Stomach (tissue), 9 donors: ENCODE measurements around the gene SMIM1. TPM values are rescaled to one million over a fixed set of nuclear protein-coding genes. Genes with fewer than 3 reads are reported as not detected.

Experiments
- DNase-seq, 2 donors: peaks; one replicate each; pipeline versions ENCODE4 v3.0.0 to v3.0.0-alpha.2; 2013 to 2019
- H3K27ac ChIP-seq, 5 donors: fragments of 200-600 bp in 4 of 5; sonication (generic) in 4 of 5; one replicate each; pipeline ENCODE4 v1.5.1; 2013 to 2019; ENCODE audit warnings: mild to moderate bottlenecking in 1 of 5, moderate library complexity in 1 of 5
- H3K27me3 ChIP-seq, 3 donors: fragments of 200-600 bp; sonication (generic); one replicate each; pipeline ENCODE4 v1.5.1; 2017 to 2019; ENCODE audit warnings: mixed run types in 1 of 3
- H3K36me3 ChIP-seq, 4 donors: fragments of 200-600 bp; sonication (generic); 1 replicate in 3 of 4; 2 replicates in 1 of 4; pipeline ENCODE4 v1.5.1; 2016 to 2019
- H3K4me1 ChIP-seq, 4 donors: fragments of 200-600 bp; sonication (generic); one replicate each; pipeline ENCODE4 v1.5.1; 2016 to 2019
- H3K4me3 ChIP-seq, 4 donors: fragments of 200-600 bp; sonication (generic) in 3 of 4; one replicate each; pipeline ENCODE4 v1.5.1; 2016 to 2019; ENCODE audit warnings: mild to moderate bottlenecking in 1 of 4
- H3K9me3 ChIP-seq, 4 donors: fragments of 200-600 bp; sonication (generic); one replicate each; pipeline ENCODE4 v1.5.1; 2016 to 2019
- EP300 ChIP-seq: sonication (generic); formaldehyde crosslinking; IDR thresholded peaks from one replicate; pipeline ENCODE4 v1.6.1; 2017; ENCODE audit warnings: antibody characterized with exemption
- POLR2A ChIP-seq, 4 donors: fragments of 450-650 bp; IDR thresholded peaks; one replicate each; pipeline ENCODE4 v1.6.1; 2016; ENCODE audit warnings: antibody characterized with exemption in 4 of 4, control low read depth in 2 of 4, mild to moderate bottlenecking in 1 of 4, moderate library complexity in 1 of 4
- POLR2AphosphoS5 ChIP-seq, 3 donors: sonication (generic); formaldehyde crosslinking; IDR thresholded peaks; one replicate each; pipeline ENCODE4 v1.6.1; 2016; ENCODE audit warnings: antibody characterized with exemption in 3 of 3
- WGBS, 5 donors: extraction: QIAGEN DNeasy Blood & Tissue Kit in 3 of 5; methylation state at CpG; one replicate each; pipeline versions ENCODE4 v1.1.5 to v1.1.7; 2013 to 2018; 5-methylcytosine and 5-hydroxymethylcytosine counted together
- intact Hi-C: fragments of 100-400 bp; cut with DNase I; formaldehyde crosslinking; loops from one replicate; pipeline ENCODE4 v1.15.1; 2023; ENCODE audit warnings: low total_unique reads
- polyA plus RNA-seq, 3 donors: library from polyadenylated mRNA; stranded (reverse); fragments of 200-250 nt; gene quantifications; one replicate each; pipeline ENCODE4 v1.2.3, GENCODE V29; 2013
- total RNA-seq, 5 donors: library from RNA; depleted of rRNA; stranded (reverse); fragments of >200 nt; gene quantifications; one replicate each; pipeline versions ENCODE4 v1.1.0 to v1.2.3, GENCODE V29; 2014 to 2016
- TF ChIP-seq, protein P1 (sequence below), 7 experiments: fragments of 450-650 bp in 4 of 7; fragments of 200-600 bp in 3 of 7; sonication (generic) in 3 of 7; IDR thresholded peaks; one replicate each; pipeline ENCODE4 v1.5.1; 2016 to 2019; ENCODE audit warnings: antibody characterized with exemption in 7 of 7, control low read depth in 2 of 7, mild to moderate bottlenecking in 1 of 7
- donor health status: healthy with polysubstance abuse.
- donor health status: Bipolar disorder and iron deficiency.
- donor health status: healthy.

SMIM1 gene
- total and polyA plus RNA-seq, 8 donors, result 7.3 to 26.5 (median 12.5) TPM; not detected in 5

DNA sequence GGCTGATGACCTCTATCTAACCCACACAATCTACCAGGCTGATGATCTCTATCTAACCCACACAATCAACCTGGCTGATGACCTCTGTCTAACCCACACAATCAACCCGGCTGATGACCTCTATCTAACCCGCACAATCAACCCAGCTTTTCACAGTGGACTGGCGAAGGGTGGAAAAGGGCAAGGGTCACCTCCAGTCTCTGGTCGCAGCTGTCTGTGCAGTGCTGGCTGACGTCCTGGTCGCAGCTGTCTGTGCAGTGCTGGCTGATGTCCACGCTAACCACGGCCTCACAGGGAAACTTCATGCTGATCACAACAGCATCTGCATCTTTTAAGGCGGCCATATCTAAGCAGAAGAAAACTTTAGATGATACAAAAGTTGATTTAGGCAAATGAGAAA is 32.5 kb upstream of the SMIM1 start:
- TF ChIP-seq POLR2AphosphoS5 (IDR thresholded peaks at IDR 0.05) (no peak), POLR2A (IDR thresholded peaks at IDR 0.05) (no peak), EP300 (no peak)
- TF ChIP-seq, protein P1, sequence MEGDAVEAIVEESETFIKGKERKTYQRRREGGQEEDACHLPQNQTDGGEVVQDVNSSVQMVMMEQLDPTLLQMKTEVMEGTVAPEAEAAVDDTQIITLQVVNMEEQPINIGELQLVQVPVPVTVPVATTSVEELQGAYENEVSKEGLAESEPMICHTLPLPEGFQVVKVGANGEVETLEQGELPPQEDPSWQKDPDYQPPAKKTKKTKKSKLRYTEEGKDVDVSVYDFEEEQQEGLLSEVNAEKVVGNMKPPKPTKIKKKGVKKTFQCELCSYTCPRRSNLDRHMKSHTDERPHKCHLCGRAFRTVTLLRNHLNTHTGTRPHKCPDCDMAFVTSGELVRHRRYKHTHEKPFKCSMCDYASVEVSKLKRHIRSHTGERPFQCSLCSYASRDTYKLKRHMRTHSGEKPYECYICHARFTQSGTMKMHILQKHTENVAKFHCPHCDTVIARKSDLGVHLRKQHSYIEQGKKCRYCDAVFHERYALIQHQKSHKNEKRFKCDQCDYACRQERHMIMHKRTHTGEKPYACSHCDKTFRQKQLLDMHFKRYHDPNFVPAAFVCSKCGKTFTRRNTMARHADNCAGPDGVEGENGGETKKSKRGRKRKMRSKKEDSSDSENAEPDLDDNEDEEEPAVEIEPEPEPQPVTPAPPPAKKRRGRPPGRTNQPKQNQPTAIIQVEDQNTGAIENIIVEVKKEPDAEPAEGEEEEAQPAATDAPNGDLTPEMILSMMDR (IDR thresholded peaks at IDR 0.05), result no peak
- intact Hi-C loops, result no loop called here
- Histone ChIP-seq H3K27me3 (no peaks in the 10 kb centered on the region), H3K36me3 (peaks cover 33 to 100% (median 80%) of the 10 kb centered on the region in 4 donors), H3K27ac (no peak overlapping the region), H3K9me3 (no peaks in the 10 kb centered on the region), H3K4me3 (no peak overlapping the region), H3K4me1 (peaks cover 0 to 16% (median 3%) of the 10 kb centered on the region in 4 donors)
- WGBS, 5 donors, result 67 to 83% (median 78%) methylated on average over 7 to 9 of the region's 9 CpGs
- DNase-seq, result no peak

DNA sequence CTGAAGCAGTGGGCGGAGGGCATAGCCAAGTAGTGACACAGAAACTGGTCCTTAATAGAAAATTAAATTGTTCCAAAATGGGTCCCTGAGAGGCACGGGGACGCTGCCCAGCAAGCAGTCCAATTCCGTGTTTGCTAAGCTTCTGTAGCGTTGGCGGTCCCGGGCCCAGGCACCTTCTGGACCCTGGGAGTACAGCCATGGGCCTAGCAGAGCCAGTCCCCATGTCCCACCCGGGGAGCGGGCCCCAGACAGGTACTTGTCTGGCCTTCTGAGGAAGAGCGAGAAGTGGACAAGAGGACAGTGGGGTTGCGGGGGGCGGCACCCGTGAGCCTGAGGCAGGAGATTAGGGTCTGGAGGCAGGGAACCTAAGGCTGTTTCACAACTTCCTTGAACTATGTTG is 31.8 kb upstream of the SMIM1 start:
- Histone ChIP-seq H3K9me3 (no peaks in the 10 kb centered on the region), H3K4me3 (no peak overlapping the region), H3K27me3 (no peaks in the 10 kb centered on the region), H3K36me3 (peaks cover 33 to 95% (median 73%) of the 10 kb centered on the region in 4 donors), H3K27ac (no peak overlapping the region), H3K4me1 (peaks cover 2 to 23% (median 10%) of the 10 kb centered on the region in 4 donors)
- DNase-seq, result no peak
- 93 to 97% (median 96%) methylated on average over 13 of the region's 13 CpGs for WGBS, 5 donors
- TF ChIP-seq EP300 (no peak), POLR2AphosphoS5 (IDR thresholded peaks at IDR 0.05) (no peak), POLR2A (IDR thresholded peaks at IDR 0.05) (no peak)
- TF ChIP-seq, protein P1 (IDR thresholded peaks at IDR 0.05), result no peak
- intact Hi-C loops, result no loop called here

DNA sequence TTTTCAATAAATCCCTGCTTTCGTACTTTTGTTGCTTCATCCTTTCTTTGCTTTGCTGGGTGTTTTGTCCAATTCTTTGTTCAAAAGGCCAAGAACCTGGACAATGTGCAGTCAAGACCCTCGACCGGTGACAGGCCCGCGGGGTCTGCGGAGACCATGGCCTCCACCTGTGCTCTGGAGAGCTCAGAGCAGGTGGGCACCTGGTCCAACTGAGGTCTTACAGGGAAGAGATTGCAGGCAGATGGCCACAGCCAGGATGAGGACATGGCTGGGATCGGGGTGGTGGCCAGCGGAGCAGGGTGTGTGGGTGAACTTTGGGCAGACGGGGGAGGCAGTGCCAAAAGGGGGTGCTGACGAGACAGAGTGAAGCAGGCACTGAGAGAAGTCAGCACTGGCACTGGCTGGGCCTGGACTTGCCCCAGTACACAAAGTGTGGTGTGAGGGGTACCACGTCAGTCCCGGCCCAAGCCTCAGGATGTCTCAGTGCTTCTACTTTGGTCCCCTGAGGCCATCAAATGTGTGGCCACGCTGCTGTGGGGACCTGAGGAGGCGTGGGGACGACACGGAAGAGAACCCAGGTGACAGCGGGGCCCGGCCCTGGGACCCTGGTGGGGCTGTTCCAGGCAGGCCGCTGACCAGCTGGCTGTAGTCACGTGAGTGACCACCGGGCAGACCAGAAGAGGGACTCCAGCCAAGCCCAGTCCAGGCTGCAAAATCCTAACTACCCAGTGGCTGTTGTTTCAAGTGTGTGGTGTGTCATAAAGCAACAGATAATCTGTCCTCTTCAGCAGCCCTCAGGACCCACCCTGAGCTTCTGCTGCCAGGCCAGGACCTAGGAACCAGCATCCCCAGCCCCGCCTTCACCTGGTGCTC is 30.7 kb upstream of the SMIM1 start:
- intact Hi-C loops, result no loop called here
- Histone ChIP-seq H3K27me3 (no peaks in the 10 kb centered on the region), H3K4me1 (peaks cover 13 to 33% (median 20%) of the 10 kb centered on the region in 4 donors), H3K36me3 (peaks cover 33 to 85% (median 63%) of the 10 kb centered on the region in 4 donors), H3K4me3 (no peak overlapping the region), H3K27ac (no peak overlapping the region), H3K9me3 (no peaks in the 10 kb centered on the region)
- TF ChIP-seq, protein P1 (IDR thresholded peaks at IDR 0.05), result no peak
- no peak for TF ChIP-seq EP300
- no peak for TF ChIP-seq POLR2A (IDR thresholded peaks at IDR 0.05)
- no peak for TF ChIP-seq POLR2AphosphoS5 (IDR thresholded peaks at IDR 0.05)
- no peak for DNase-seq
- 89 to 96% (median 91%) methylated on average over 21 to 22 of the region's 22 CpGs for WGBS, 5 donors

DNA sequence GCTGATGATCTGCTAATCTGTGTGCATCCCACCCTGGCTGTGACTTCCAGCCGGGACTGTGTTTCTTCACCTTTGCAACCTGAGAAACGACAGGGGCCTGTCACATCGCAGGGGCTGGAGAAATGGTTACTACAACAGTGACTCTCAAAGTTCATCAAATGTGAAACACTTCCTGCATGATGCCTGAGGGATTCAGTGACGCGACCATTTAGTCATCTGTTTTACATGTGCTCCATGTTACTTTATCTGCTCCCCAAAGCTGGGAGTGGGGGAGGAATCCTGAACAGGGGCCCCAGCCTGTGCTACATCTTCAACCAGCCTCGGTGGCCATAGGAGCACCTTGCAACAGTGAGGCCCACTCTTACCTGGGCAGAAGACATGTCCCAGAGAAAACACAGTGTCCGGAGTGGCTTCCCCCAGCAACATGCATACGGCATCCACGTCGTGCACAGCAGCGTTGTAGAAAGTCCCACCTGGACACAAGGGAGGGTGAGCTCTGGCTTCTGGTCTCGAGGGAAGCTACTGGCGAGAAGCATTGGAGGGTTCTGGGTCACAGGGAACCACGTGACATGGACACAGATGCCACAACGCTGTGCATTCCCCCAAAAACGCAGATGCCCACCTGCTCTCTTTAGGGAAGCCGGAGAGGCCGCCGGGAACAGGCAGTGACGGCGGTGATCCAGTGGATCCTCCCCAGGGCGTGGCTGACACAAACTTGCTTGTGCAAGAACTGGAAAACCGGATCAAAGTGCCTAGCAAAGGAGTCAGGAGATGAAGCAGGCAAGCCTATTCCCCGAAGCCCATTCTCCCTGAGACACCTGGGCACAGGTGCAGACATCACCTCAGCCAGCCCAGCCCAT is 29.9 kb upstream of the SMIM1 start:
- Histone ChIP-seq H3K4me3 (no peak overlapping the region), H3K27me3 (no peaks in the 10 kb centered on the region), H3K4me1 (peaks cover 16 to 39% (median 26%) of the 10 kb centered on the region in 4 donors), H3K36me3 (peaks cover 33 to 76% (median 54%) of the 10 kb centered on the region in 4 donors), H3K9me3 (no peaks in the 10 kb centered on the region), H3K27ac (no peak overlapping the region)
- intact Hi-C loops, result no loop called here
- 82 to 88% (median 86%) methylated on average over 24 of the region's 24 CpGs for WGBS, 5 donors
- TF ChIP-seq POLR2AphosphoS5 (IDR thresholded peaks at IDR 0.05) (no peak), POLR2A (IDR thresholded peaks at IDR 0.05) (no peak), EP300 (no peak)
- TF ChIP-seq, protein P1 (IDR thresholded peaks at IDR 0.05), result no peak
- no peak for DNase-seq
